ENCODE results near the gene RSPH3. TPM values are rescaled to one million over a fixed set of nuclear protein-coding genes. Genes with fewer than 3 reads are reported as not detected.

RSPH3 gene
- polyA plus RNA-seq, 1 experiment: 2.0 TPM

GRCh38 chr6:158938220-158938619 is 61.8 kb downstream of the RSPH3 start:
- Histone ChIP-seq H3K9me3 (ENCODE audit: control insufficient read depth, insufficient read depth, low read length) (no peaks in the 10 kb centered on the region; the same call in 1 of the 2 replicates), H3K27ac (ENCODE audit: low read depth, low read length) (no peak overlapping the region), H3K27me3 (ENCODE audit: control insufficient read depth, insufficient read depth, low read length) (no peaks in the 10 kb centered on the region), H3K4me3 (ENCODE audit: low read depth, low read length) (no peak overlapping the region)
- ChIA-PET POLR2A (interaction anchor here (0.5 kb wide), 1 partner anchor 29 kb away, joined by 8 read pairs; no protein-coding TSS in a partner anchor), CTCF (interaction anchor here (1.0 kb wide), 1 partner anchor 145 kb away, joined by 3 read pairs; no protein-coding TSS in a partner anchor)
- no peak for TF ChIP-seq CTCF (IDR thresholded peaks at IDR 0.05; ENCODE audit: low read depth, low read length)
- DNase-seq (ENCODE audit: low read depth, low spot score): no peak

GRCh38 chr6:158934157-158934556 is 65.8 kb downstream of the RSPH3 start:
- no peak for DNase-seq (ENCODE audit: low read depth, low spot score)
- Histone ChIP-seq H3K9me3 (ENCODE audit: control insufficient read depth, insufficient read depth, low read length) (no peaks in the 10 kb centered on the region), H3K27ac (ENCODE audit: low read depth, low read length) (no peak overlapping the region), H3K27me3 (ENCODE audit: control insufficient read depth, insufficient read depth, low read length) (no peaks in the 10 kb centered on the region), H3K4me3 (ENCODE audit: low read depth, low read length) (no peak overlapping the region)
- POLR2A ChIA-PET: no interaction called here
- no peak for TF ChIP-seq CTCF (IDR thresholded peaks at IDR 0.05; ENCODE audit: low read depth, low read length)
- CTCF ChIA-PET: no interaction called here

- CTCF ChIA-PET: no interaction called here
- Histone ChIP-seq H3K27ac (ENCODE audit: low read depth, low read length) (no peak overlapping the region), H3K4me3 (ENCODE audit: low read depth, low read length) (no peak overlapping the region), H3K9me3 (ENCODE audit: control insufficient read depth, insufficient read depth, low read length) (no peaks in the 10 kb centered on the region), H3K27me3 (ENCODE audit: control insufficient read depth, insufficient read depth, low read length) (no peaks in the 10 kb centered on the region)
- TF ChIP-seq CTCF (IDR thresholded peaks at IDR 0.05; ENCODE audit: low read depth, low read length): no peak
- DNase-seq (ENCODE audit: low read depth, low spot score): no peak
- POLR2A ChIA-PET: no interaction called here
Measured at GRCh38 chr6:158933079-158933595, 66.9 kb downstream of the RSPH3 start.

- no peak overlapping the region for H3K4me3 ChIP-seq (ENCODE audit: low read depth, low read length)
- CTCF ChIA-PET: no interaction called here
- DNase-seq (ENCODE audit: low read depth, low spot score): no peak
- no peak for TF ChIP-seq CTCF (IDR thresholded peaks at IDR 0.05; ENCODE audit: low read depth, low read length)
- no peak overlapping the region for H3K27ac ChIP-seq (ENCODE audit: low read depth, low read length)
- POLR2A ChIA-PET: no interaction called here
- H3K27me3 ChIP-seq (ENCODE audit: control insufficient read depth, insufficient read depth, low read length): no peaks in the 10 kb centered on the region
- H3K9me3 ChIP-seq (ENCODE audit: control insufficient read depth, insufficient read depth, low read length): no peaks in the 10 kb centered on the region
Measured at GRCh38 chr6:158928068-158928467, 71.9 kb downstream of the RSPH3 start.

- Histone ChIP-seq H3K27ac (ENCODE audit: low read depth, low read length) (peak overlapping the region; percentile 63), H3K27me3 (ENCODE audit: control insufficient read depth, insufficient read depth, low read length) (no peaks in the 10 kb centered on the region), H3K9me3 (ENCODE audit: control insufficient read depth, insufficient read depth, low read length) (no peaks in the 10 kb centered on the region), H3K4me3 (ENCODE audit: low read depth, low read length) (no peak overlapping the region)
- ChIA-PET POLR2A (no interaction called here), CTCF (no interaction called here)
- peak; percentile 39 for DNase-seq (ENCODE audit: low read depth, low spot score)
- TF ChIP-seq CTCF (IDR thresholded peaks at IDR 0.05; ENCODE audit: low read depth, low read length): no peak
Measured at GRCh38 chr6:158926414-158926813, 73.6 kb downstream of the RSPH3 start.

Measured in AG04450 (cell line).